Colonic mucosa (tissue), 4 donors: ENCODE results near the gene STX4. TPM values are rescaled to one million over a fixed set of nuclear protein-coding genes. Genes with fewer than 3 reads are reported as not detected.
A peak's percentile ranks its signal among the peaks of the same experiment; 100 is the strongest.

Source experiments
- DNase-seq: peaks from one replicate; pipeline ENCODE4 v3.0.0-alpha.2; 2020
- H3K27ac ChIP-seq: fragments of 200-600 bp; one replicate; pipeline ENCODE4 v1.8.0; 2021
- H3K27me3 ChIP-seq: fragments of 200-600 bp; one replicate; pipeline ENCODE4 v1.8.0; 2021
- H3K36me3 ChIP-seq: fragments of 200-600 bp; one replicate; pipeline ENCODE4 v1.8.0; 2021
- H3K4me1 ChIP-seq: fragments of 200-600 bp; one replicate; pipeline ENCODE4 v1.8.0; 2021; ENCODE audit warnings: mild to moderate bottlenecking
- H3K4me3 ChIP-seq: fragments of 200-600 bp; one replicate; pipeline ENCODE4 v1.8.0; 2021
- H3K9ac ChIP-seq, 2 donors: one replicate each; pipeline ENCODE4 v1.7.0; 2013; ENCODE audit warnings: control low read depth in 2 of 2, low read depth in 2 of 2, low read length in 2 of 2
- H3K9me3 ChIP-seq: fragments of 200-600 bp; one replicate; pipeline ENCODE4 v1.8.0; 2021
- CTCF ChIP-seq: fragments of 200-600 bp; IDR thresholded peaks from one replicate; pipeline ENCODE4 v1.8.0; 2022; ENCODE audit warnings: antibody characterized with exemption, mild to moderate bottlenecking
- intact Hi-C: fragments of 100-400 bp; cut with DNase I; formaldehyde crosslinking; loops from one replicate; pipeline ENCODE4 v1.14.1; 2022
- total RNA-seq, 2 donors: library from RNA; stranded (reverse); fragmentation: NEBNext Ultra II Directional in 1 of 2; extraction: Animal tissue kit (Norgen Biotek cat#: 25700) in 1 of 2; gene quantifications; one replicate each; pipeline ENCODE4 v1.2.1, GENCODE V29; 2021
- donor health status: healthy.
- donor health status: DM: no; HTN: no; CAD: no.
- donor health status: DM: no; HTN: no; CAD: no.

Gene STX4
- total RNA-seq, 2 donors from 2014 or later = 70.8 to 71.4 TPM

GRCh38 chr16:30996985-30997724, 36.2 kb upstream of the STX4 start:
- peak; percentile 91 for DNase-seq
- no peaks in the 10 kb centered on the region for H3K36me3 ChIP-seq
- peak overlapping the region; percentile 73 to 83 for H3K9ac ChIP-seq
- H3K27ac ChIP-seq = peak overlapping the region; percentile 55
- no peaks in the 10 kb centered on the region for H3K9me3 ChIP-seq
- intact Hi-C loops = no loop called here
- peaks cover 7% of the 10 kb centered on the region for H3K27me3 ChIP-seq
- no peak for TF ChIP-seq CTCF
- H3K4me3 ChIP-seq = peak overlapping the region; percentile 36
- no peaks in the 10 kb centered on the region for H3K4me1 ChIP-seq

GRCh38 chr16:30997725-30998711, 35.3 kb upstream of the STX4 start:
- H3K9ac ChIP-seq = peak overlapping the region in 1 of 2 donors; percentile 83
- intact Hi-C loops = no loop called here
- DNase-seq = no peak
- H3K27ac ChIP-seq = no peak overlapping the region
- no peaks in the 10 kb centered on the region for H3K36me3 ChIP-seq
- no peak for TF ChIP-seq CTCF
- H3K27me3 ChIP-seq = peaks cover 7% of the 10 kb centered on the region
- no peaks in the 10 kb centered on the region for H3K9me3 ChIP-seq
- H3K4me3 ChIP-seq = peak overlapping the region; percentile 36
- no peaks in the 10 kb centered on the region for H3K4me1 ChIP-seq

GRCh38 chr16:30998852-30999761, 34.3 kb upstream of the STX4 start:
- Histone ChIP-seq H3K27me3 (peaks cover 7% of the 10 kb centered on the region), H3K36me3 (no peaks in the 10 kb centered on the region), H3K9me3 (no peaks in the 10 kb centered on the region), H3K9ac (no peak overlapping the region), H3K4me3 (no peak overlapping the region), H3K27ac (no peak overlapping the region), H3K4me1 (no peaks in the 10 kb centered on the region)
- DNase-seq = no peak
- intact Hi-C loops = no loop called here
- no peak for TF ChIP-seq CTCF

- intact Hi-C loops = no loop called here
Observed at GRCh38 chr16:31000671-31001382, 32.5 kb upstream of the STX4 start.

More at GRCh38 chr16:31000671-31001382, 32.5 kb upstream of the STX4 start:
- no peaks in the 10 kb centered on the region for H3K9me3 ChIP-seq
- no peak for TF ChIP-seq CTCF
- no peaks in the 10 kb centered on the region for H3K36me3 ChIP-seq
- H3K4me3 ChIP-seq = no peak overlapping the region
- DNase-seq = no peak
- no peak overlapping the region for H3K9ac ChIP-seq
- no peaks in the 10 kb centered on the region for H3K4me1 ChIP-seq
- no peak overlapping the region for H3K27ac ChIP-seq
- peaks cover 7% of the 10 kb centered on the region for H3K27me3 ChIP-seq
